ENCODE measurements around the gene EZH1. TPM values are rescaled to one million over a fixed set of nuclear protein-coding genes. Genes with fewer than 3 reads are reported as not detected.
A peak's percentile ranks its signal among the peaks of the same experiment; 100 is the strongest.

EZH1 gene
- total RNA-seq, 1 donor from 2014 or later = 32.2 TPM

DNA sequence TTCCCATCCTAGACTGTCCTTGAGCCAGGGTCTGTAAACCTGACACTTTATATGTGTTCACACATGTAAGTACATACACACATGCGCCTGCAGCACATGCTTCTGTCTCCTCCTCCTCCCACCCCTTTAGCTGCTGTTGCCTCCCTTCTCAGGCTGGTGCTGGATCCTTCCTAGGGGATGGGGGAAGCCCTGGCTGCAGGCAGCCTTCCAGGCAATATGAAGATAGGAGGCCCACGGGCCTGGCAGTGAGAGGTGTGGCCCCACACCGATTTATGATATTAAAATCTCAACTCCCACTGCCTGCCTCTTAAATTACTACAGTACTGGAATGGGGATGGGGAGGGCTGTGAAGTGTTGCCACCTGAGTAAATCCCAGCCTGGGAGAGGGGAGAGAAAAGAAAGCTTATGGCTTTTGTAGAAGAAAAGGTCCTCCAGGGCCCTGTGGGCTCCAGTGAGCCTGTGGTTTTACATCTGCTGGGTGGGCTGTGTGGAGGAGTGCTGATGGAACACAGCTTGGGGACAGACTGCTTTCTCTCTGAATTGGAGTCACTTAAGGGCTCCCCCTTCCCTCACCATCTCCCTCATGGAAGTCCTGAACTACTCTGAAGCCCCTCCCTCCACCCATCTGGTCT, 34.6 kb upstream of the EZH1 start:
- H3K4me3 Mint-ChIP-seq (ENCODE audit: unreplicated experiment) = peak overlapping the region; percentile 77
- no peaks in the 10 kb centered on the region for H3K36me3 Mint-ChIP-seq (ENCODE audit: unreplicated experiment)
- peaks cover 4% of the 10 kb centered on the region for H3K9me3 Mint-ChIP-seq (ENCODE audit: unreplicated experiment)
- H3K4me1 Mint-ChIP-seq (ENCODE audit: low read depth, unreplicated experiment) = no peaks in the 10 kb centered on the region
- H3K27ac Mint-ChIP-seq (ENCODE audit: unreplicated experiment) = peak overlapping the region; percentile 50
- DNase-seq = no peak
- peaks cover 9% of the 10 kb centered on the region for H3K27me3 Mint-ChIP-seq (ENCODE audit: unreplicated experiment)
- TF ChIP-seq, protein P1, sequence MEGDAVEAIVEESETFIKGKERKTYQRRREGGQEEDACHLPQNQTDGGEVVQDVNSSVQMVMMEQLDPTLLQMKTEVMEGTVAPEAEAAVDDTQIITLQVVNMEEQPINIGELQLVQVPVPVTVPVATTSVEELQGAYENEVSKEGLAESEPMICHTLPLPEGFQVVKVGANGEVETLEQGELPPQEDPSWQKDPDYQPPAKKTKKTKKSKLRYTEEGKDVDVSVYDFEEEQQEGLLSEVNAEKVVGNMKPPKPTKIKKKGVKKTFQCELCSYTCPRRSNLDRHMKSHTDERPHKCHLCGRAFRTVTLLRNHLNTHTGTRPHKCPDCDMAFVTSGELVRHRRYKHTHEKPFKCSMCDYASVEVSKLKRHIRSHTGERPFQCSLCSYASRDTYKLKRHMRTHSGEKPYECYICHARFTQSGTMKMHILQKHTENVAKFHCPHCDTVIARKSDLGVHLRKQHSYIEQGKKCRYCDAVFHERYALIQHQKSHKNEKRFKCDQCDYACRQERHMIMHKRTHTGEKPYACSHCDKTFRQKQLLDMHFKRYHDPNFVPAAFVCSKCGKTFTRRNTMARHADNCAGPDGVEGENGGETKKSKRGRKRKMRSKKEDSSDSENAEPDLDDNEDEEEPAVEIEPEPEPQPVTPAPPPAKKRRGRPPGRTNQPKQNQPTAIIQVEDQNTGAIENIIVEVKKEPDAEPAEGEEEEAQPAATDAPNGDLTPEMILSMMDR (IDR thresholded peaks at IDR 0.05; ENCODE audit: partially characterized antibody, unreplicated experiment) = no peak

DNA sequence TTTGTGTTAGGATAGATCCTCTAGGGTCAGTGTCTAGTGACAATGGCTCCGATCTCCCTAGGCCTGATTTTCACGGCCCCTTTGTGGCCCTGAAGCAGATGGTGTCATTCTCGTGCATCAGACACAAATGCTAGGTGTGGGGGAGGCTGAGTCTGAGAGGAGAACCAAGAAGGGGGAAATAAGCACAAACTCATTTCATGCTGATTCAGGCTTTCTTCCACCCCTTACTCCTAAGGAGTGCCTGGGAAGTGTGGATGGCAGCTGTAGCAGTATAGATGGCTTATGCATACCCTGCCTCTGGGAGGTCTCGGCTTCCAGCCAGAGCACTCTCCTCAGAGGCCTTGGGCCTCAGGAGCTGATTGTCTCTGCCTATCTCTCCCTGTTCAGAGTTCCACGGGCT, 33.7 kb upstream of the EZH1 start:
- H3K36me3 Mint-ChIP-seq (ENCODE audit: unreplicated experiment) = no peaks in the 10 kb centered on the region
- no peak for DNase-seq
- TF ChIP-seq, protein P1 (IDR thresholded peaks at IDR 0.05; ENCODE audit: partially characterized antibody, unreplicated experiment) = no peak
- H3K27me3 Mint-ChIP-seq (ENCODE audit: unreplicated experiment) = peaks cover 9% of the 10 kb centered on the region
- H3K4me1 Mint-ChIP-seq (ENCODE audit: low read depth, unreplicated experiment) = peaks cover 7% of the 10 kb centered on the region
- H3K9me3 Mint-ChIP-seq (ENCODE audit: unreplicated experiment) = peaks cover 4% of the 10 kb centered on the region
- H3K4me3 Mint-ChIP-seq (ENCODE audit: unreplicated experiment) = no peak overlapping the region
- no peak overlapping the region for H3K27ac Mint-ChIP-seq (ENCODE audit: unreplicated experiment)

DNA sequence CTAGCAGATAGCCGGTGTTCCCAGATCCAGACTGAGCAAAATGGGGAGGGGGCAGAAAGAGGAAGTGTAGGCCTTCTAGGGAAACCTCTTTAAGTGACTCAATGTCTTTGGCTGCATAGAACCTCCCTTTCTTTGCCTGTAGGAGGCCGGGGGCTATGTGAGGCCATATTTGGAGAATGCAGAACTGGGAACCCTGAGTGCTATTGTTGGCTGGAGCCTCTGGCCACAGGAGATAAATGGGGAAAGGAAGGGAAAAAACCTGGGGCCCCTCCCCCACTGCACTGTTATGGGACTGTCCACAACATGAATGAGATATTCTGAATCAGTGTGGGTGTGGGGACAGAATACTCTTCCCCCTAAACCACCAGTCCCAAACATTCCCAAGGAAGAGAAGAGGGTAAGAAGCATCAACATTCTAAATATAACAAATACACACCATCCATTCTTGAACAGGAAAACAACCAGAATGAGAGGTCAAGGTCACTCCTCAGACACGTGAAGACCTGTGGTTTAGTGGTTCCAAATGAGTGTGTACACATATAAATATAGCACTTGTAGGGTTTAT, 30.8 kb upstream of the EZH1 start:
- peaks cover 8% of the 10 kb centered on the region for H3K4me1 Mint-ChIP-seq (ENCODE audit: low read depth, unreplicated experiment)
- no peak for DNase-seq
- no peaks in the 10 kb centered on the region for H3K36me3 Mint-ChIP-seq (ENCODE audit: unreplicated experiment)
- TF ChIP-seq, protein P1 (IDR thresholded peaks at IDR 0.05; ENCODE audit: partially characterized antibody, unreplicated experiment) = no peak
- no peak overlapping the region for H3K27ac Mint-ChIP-seq (ENCODE audit: unreplicated experiment)
- no peaks in the 10 kb centered on the region for H3K9me3 Mint-ChIP-seq (ENCODE audit: unreplicated experiment)
- H3K4me3 Mint-ChIP-seq (ENCODE audit: unreplicated experiment) = no peak overlapping the region
- H3K27me3 Mint-ChIP-seq (ENCODE audit: unreplicated experiment) = peaks cover 5% of the 10 kb centered on the region

DNA sequence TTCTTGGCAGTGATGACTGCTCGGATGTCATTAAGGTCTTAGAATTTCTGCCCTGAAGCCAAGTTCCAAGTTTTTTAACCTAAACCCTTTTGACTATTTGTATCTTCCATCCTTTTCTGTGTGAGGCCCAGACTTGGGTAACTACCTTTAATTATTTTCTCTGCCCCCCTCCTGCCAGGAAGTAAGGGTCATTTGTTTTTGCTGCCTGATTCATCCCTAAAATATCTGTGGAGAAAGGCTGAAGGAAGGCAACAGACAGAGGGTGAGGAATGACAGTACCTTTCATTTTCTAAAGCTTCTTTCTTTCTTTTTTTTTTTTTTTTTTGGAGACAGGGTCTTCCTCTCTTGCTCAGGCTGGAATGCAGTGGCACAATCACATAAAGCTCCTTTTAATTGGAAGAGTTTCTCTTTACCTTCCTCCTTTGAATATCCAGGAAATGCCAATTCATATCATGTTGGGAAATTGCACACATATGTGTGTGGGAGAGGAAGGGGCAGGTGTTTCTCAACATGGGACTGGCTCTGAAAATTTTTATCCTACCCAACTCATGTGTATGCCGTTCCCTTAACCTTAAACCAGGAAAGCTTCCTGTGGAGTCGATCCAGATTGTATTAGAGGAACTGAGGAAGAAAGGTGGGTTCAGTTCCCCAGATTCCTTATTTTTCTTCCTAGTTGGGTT, 29.4 kb upstream of the EZH1 start:
- no peaks in the 10 kb centered on the region for H3K36me3 Mint-ChIP-seq (ENCODE audit: unreplicated experiment)
- TF ChIP-seq, protein P1 (IDR thresholded peaks at IDR 0.05; ENCODE audit: partially characterized antibody, unreplicated experiment) = no peak
- H3K4me3 Mint-ChIP-seq (ENCODE audit: unreplicated experiment) = peak overlapping the region; percentile 100
- peak overlapping the region; percentile 98 for H3K27ac Mint-ChIP-seq (ENCODE audit: unreplicated experiment)
- DNase-seq = no peak
- no peaks in the 10 kb centered on the region for H3K9me3 Mint-ChIP-seq (ENCODE audit: unreplicated experiment)
- H3K4me1 Mint-ChIP-seq (ENCODE audit: low read depth, unreplicated experiment) = peaks cover 8% of the 10 kb centered on the region
- peaks cover 5% of the 10 kb centered on the region for H3K27me3 Mint-ChIP-seq (ENCODE audit: unreplicated experiment)

All from glutamatergic neuron (in vitro differentiated cells).